GM19468 (cell line): Measurements from ENCODE around the gene MYLK4.

ENCODE experiments used
- ATAC-seq: cut with Tn5 transposase; IDR thresholded peaks from one replicate; pipeline ENCODE4 v1.9.1; 2021; ENCODE audit warnings: mild to moderate bottlenecking, moderate library complexity, moderate number of reproducible peaks; ENCODE audit not compliant: unreplicated experiment; ENCODE audit errors: extremely low read depth

The MYLK4 gene

GRCh38 chr6:2738373-2738979 lies 12.2 kb downstream of the MYLK4 start:
- ATAC-seq: no peak

GRCh38 chr6:2737885-2738284 lies 12.8 kb downstream of the MYLK4 start:
- no peak for ATAC-seq

DNA sequence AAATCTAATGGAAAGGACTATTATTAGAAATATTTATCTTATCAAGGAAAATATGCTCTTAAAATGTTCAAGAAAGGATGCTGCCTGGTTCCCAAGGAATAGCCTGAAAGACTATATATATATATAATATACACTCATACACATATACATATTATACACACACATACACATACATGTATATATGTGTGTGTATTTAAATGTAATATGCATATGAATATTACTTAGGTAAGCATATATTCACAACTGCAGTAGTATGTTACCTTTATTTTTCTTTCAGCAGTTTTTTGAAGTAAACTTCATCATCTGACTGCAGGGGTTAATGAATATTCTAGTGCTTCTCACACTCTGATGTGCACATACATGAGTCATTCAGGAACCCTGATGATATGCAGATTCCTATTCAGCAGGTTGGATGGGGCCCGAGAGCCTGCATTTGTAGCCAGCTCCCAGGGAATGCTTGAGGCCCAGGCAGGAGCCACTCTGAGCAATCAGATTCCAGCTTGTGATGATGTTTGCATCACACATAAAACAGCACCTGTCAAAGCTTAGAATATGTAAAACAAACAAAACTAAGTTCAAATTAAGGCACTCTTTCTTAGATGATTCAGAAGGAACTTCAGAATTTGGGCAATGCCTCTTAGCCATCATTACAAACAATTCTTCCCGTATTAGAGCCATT lies 16.1 kb downstream of the MYLK4 start:
- ATAC-seq: no peak

DNA sequence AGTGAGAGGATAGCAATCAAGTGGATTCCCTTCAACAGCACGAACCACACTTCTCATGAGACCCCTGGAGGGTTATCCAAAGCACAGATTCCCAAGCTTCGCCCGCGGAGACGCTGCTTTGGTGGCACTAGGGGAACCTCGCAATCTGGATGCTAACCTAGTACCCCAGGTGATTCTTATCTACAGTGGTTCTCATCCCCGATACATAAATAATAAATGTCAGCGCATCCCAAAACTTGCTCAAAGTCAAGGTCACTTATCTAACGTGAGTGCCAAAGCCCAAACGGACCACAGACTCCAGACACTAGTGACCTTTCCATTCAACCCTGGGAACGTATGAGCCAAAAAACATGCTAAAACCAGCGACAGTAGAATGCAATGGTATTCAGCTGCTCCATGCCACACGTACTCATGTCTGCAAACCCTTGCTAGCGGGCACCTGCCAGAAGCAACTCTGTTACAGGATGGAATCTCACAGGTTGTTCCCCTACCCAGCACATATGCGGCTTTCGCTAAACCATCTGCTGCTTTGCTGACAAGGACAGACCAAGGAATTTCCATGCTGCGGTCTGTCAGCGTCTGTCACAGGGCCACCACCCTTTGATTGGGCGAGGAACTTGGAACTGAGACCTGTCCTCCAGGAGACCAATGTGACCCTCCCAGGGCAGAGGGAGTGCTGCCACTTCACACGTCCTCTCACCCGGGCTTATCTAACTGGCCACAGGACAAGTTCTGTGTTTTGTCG lies 16.8 kb downstream of the MYLK4 start:
- no peak for ATAC-seq

DNA sequence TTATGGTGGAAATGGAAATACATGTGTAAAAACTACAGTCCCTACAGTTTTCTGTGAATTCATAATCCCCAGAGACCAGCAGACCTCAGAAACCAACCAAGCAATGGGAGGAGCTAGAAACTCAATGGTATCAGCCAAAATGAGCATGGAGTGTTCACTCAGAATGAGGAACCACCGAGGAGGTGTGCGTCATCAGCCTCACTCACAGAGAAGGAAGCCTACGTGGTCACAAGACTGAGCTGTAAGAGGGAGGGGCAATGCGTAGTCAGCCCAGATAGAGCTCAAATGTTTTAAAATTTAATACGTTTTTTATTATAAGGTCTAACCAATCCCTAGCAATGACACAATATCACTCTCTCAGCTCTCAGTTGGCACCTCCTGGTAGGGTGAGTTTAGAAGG lies 17.4 kb downstream of the MYLK4 start:
- ATAC-seq: peak; percentile 44

GRCh38 chr6:2732503-2733089 lies 18.1 kb downstream of the MYLK4 start:
- no peak for ATAC-seq

- ATAC-seq: no peak
Observed at GRCh38 chr6:2731281-2731909, 19.3 kb downstream of the MYLK4 start.

DNA sequence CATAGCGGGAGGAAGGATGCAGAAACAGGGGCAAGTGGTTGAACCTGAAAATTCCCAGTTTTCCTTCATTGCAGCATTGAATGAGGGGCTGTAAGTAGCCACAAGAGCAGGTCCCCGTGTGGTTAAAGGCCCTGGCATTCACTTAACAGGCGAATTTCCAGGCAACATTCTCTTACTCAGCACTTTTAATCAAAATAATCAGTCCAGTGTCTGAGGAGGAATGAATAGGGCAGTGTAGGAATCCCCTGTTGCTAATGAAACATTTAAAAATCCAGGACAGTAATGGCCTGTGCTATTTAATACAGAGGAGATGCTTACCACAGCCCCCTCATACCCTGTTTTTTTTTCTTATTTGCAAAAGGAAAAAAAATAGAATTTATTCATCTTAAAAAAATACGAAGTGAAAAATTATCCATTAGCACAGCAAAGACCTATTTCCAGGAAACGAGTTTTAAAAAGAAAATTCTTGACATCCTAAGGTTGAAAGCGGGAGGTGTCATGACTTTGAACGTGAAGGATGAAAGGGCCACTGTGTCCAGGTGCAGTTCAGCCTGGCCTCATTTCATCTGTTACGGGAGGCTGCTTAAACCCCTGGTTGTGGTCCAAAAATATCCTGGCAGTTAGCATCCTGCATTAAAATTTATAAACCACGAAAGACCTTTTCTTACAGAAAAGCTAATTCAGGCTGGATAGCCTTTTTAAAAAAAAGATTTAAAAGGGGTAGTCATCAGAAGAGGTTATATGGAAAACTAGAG lies 20.2 kb downstream of the MYLK4 start:
- ATAC-seq: no peak

- no peak for ATAC-seq
Observed at GRCh38 chr6:2729921-2730320, 20.8 kb downstream of the MYLK4 start.

GRCh38 chr6:2725999-2726567 lies 24.6 kb downstream of the MYLK4 start:
- peak; percentile 52 for ATAC-seq

DNA sequence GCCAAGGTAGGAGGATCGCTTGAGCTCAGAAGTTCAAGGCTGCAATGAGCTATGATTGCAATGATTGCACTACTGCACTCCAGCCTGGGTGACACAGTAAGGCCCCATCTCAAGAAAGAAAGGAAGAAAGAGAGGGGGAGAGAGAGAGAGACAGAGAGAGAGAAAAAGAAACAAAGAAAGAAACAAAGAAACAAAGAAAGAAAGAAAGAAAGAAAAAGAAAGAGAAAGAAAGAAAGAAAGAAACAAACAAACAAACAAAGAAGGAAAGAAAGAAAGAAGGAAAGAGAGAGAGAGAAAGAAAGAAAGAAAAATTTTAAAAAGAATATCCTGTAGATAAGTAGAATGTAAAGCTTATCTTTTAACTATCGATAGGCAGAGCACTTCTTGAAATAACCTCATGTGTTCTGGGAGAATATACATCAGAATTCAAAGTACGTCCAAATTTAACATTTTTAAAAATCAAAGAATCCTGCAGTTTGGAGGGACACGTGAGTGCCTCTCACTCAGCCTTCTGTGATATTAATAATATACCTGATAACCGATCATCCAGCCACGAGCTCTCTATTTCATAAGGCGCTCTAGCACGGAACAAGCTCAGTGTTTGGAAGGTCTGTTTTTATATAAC lies 25.2 kb downstream of the MYLK4 start:
- ATAC-seq: no peak

DNA sequence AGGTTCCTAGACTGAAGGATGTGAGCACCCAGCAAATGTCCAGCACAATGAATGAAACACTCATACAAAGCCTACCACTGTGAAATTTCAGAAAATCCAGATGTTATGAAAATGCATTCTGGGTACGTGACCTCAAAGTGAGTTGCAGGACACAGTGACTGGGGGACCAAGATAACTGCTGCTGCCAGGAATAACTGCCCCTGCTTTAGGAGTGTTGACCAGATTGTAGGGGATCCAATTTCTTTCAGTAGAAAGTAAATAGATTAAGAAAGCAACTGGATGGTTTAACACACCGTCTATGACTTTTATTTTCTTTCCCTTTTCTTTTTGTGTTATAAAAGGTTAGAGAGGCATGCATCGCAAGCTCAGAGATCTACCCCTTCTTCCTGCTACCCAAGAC lies 29.5 kb downstream of the MYLK4 start:
- no peak for ATAC-seq

GRCh38 chr6:2719093-2719455 lies 31.6 kb downstream of the MYLK4 start:
- no peak for ATAC-seq

- ATAC-seq: no peak
Observed at GRCh38 chr6:2718334-2719092, 32.2 kb downstream of the MYLK4 start.

- no peak for ATAC-seq
Observed at GRCh38 chr6:2716936-2717700, 33.6 kb downstream of the MYLK4 start.

GRCh38 chr6:2715737-2716136 lies 35.0 kb downstream of the MYLK4 start:
- ATAC-seq: no peak

DNA sequence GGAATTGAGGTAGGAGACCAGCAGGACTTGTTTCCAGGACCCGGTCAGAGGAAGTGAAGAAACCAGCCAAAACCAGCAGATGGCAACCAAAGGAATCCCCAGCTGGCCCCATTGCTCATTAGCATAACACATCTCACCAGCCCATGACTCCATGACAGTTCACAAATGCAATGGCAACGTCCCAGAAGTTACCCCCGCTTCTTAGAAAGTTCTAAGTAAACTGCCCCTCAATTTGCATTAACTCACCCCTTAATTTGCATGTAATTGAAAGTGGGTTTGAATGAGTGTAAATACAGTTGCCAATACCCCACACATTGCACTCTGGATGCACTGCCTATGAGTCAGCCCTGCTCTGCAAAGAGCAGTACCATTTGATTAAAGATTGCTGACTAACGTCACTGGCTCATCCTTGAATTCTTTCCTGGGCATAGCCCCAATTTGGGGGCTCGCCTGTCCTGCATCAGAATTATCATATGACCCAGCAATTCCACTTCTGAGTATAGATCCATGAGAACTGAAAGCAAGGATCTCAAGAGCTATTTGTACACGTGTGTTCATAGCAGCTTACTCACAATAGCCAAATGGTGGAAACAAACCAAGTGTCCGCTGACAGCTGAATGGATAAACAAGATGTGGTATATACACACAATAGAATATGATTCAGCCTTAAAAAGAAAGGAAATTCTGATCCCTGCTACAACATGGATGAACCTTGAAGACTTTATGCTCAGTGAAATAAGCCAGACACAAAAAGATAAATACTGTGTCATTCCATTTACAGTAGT lies 36.4 kb downstream of the MYLK4 start:
- no peak for ATAC-seq
